ENCODE results near the gene SUGCT. TPM values are rescaled to one million over a fixed set of nuclear protein-coding genes. Genes with fewer than 3 reads are reported as not detected.
"Not testable (repeated sequence)": the region's sequence is repeated elsewhere in the genome, so short reads cannot be mapped to it uniquely, and the experiment has no call there.

The SUGCT gene
- polyA plus RNA-seq, 1 of the 3 experiments (the other 2 are of a cell fraction): 53.7 TPM

DNA sequence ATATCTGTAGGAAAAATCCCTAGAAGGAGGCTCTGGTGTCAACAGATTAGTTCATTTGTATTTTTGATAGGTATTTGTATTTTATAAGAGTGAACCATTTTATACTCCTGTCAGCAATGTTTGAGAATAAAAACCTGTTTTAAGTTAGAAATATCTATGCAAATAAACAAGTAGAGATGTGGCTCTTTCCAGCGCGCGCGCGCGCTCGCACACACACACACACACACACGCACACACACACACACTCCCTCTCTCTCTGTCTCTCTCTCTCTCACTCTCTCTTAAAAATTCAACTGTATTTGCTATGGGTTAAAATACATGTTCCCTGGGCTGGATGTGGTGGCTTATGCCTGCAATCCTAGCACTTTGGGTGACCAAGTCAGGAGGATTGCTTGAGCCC, 113.9 kb downstream of the SUGCT start:
- WGBS (ENCODE audit: low lambda C conversion rate): 75% methylated on average over 8 of the region's 8 CpGs
- Histone ChIP-seq H3F3A (replicated peaks; ENCODE audit: insufficient read depth) (peaks cover 2% of the 10 kb centered on the region), H3K27ac (ENCODE audit: low read depth in 2 of 2, low read length in 1 of 2) (no peak overlapping the region), H3K36me3 (replicated peaks in 1 of 2; ENCODE audit: control insufficient read depth in 1 of 2, insufficient read depth in 2 of 2, low read length in 1 of 2) (no peaks in the 10 kb centered on the region), H3K4me2 (no peak overlapping the region), H2AFZ (ENCODE audit: low read depth) (no peak overlapping the region), H3K9ac (no peak overlapping the region), H3K4me1 (ENCODE audit: control insufficient read depth in 1 of 2, insufficient read depth in 2 of 2, low read depth in 1 of 2, low read length in 1 of 2) (no peaks in the 10 kb centered on the region), H3K9me3 (no peaks in the 10 kb centered on the region), H3K9me2 (no peaks in the 10 kb centered on the region), H3K4me3 (ENCODE audit: low read depth in 2 of 2, low read length in 1 of 2) (no peak overlapping the region), H3K79me2 (ENCODE audit: insufficient read depth) (no peaks in the 10 kb centered on the region), H4K20me1 (ENCODE audit: insufficient read depth) (no peaks in the 10 kb centered on the region), H3K27me3 (ENCODE audit: insufficient read depth) (no peaks in the 10 kb centered on the region)
- TF ChIP-seq MEF2A (IDR thresholded peaks at IDR 0.05; ENCODE audit: borderline replicate concordance, low read depth): no peak
- no peak for TF ChIP-seq FOXM1 (IDR thresholded peaks at IDR 0.05; ENCODE audit: low read depth)
- TF ChIP-seq, protein P1, sequence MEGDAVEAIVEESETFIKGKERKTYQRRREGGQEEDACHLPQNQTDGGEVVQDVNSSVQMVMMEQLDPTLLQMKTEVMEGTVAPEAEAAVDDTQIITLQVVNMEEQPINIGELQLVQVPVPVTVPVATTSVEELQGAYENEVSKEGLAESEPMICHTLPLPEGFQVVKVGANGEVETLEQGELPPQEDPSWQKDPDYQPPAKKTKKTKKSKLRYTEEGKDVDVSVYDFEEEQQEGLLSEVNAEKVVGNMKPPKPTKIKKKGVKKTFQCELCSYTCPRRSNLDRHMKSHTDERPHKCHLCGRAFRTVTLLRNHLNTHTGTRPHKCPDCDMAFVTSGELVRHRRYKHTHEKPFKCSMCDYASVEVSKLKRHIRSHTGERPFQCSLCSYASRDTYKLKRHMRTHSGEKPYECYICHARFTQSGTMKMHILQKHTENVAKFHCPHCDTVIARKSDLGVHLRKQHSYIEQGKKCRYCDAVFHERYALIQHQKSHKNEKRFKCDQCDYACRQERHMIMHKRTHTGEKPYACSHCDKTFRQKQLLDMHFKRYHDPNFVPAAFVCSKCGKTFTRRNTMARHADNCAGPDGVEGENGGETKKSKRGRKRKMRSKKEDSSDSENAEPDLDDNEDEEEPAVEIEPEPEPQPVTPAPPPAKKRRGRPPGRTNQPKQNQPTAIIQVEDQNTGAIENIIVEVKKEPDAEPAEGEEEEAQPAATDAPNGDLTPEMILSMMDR (IDR thresholded peaks at IDR 0.05): no peak
- TF ChIP-seq, protein P2, sequence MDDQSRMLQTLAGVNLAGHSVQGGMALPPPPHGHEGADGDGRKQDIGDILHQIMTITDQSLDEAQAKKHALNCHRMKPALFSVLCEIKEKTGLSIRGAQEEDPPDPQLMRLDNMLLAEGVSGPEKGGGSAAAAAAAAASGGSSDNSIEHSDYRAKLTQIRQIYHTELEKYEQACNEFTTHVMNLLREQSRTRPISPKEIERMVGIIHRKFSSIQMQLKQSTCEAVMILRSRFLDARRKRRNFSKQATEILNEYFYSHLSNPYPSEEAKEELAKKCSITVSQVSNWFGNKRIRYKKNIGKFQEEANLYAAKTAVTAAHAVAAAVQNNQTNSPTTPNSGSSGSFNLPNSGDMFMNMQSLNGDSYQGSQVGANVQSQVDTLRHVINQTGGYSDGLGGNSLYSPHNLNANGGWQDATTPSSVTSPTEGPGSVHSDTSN (IDR thresholded peaks at IDR 0.05): no peak
- TF ChIP-seq CHD2 (IDR thresholded peaks at IDR 0.05; ENCODE audit: low read length, partially characterized antibody): no peak
- TF ChIP-seq TCF12 (IDR thresholded peaks at IDR 0.05): no peak
- TF ChIP-seq, protein P3, sequence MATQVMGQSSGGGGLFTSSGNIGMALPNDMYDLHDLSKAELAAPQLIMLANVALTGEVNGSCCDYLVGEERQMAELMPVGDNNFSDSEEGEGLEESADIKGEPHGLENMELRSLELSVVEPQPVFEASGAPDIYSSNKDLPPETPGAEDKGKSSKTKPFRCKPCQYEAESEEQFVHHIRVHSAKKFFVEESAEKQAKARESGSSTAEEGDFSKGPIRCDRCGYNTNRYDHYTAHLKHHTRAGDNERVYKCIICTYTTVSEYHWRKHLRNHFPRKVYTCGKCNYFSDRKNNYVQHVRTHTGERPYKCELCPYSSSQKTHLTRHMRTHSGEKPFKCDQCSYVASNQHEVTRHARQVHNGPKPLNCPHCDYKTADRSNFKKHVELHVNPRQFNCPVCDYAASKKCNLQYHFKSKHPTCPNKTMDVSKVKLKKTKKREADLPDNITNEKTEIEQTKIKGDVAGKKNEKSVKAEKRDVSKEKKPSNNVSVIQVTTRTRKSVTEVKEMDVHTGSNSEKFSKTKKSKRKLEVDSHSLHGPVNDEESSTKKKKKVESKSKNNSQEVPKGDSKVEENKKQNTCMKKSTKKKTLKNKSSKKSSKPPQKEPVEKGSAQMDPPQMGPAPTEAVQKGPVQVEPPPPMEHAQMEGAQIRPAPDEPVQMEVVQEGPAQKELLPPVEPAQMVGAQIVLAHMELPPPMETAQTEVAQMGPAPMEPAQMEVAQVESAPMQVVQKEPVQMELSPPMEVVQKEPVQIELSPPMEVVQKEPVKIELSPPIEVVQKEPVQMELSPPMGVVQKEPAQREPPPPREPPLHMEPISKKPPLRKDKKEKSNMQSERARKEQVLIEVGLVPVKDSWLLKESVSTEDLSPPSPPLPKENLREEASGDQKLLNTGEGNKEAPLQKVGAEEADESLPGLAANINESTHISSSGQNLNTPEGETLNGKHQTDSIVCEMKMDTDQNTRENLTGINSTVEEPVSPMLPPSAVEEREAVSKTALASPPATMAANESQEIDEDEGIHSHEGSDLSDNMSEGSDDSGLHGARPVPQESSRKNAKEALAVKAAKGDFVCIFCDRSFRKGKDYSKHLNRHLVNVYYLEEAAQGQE (IDR thresholded peaks at IDR 0.05; ENCODE audit: low read depth, low read length): no peak
- no peak for TF ChIP-seq ELF1 (IDR thresholded peaks at IDR 0.05)
- TF ChIP-seq NRF1 (IDR thresholded peaks at IDR 0.05; ENCODE audit: low read depth, low read length): no peak
- ChIA-PET CTCF (no interaction called here), POLR2A (no interaction called here)
- DNase-seq: no peak

- 89% methylated on average over 11 of the region's 11 CpGs for WGBS (ENCODE audit: low lambda C conversion rate)
- H3K36me3 ChIP-seq (replicated peaks in 1 of 2; ENCODE audit: control insufficient read depth in 1 of 2, insufficient read depth in 2 of 2, low read length in 1 of 2); H3K4me3 ChIP-seq (ENCODE audit: low read depth in 2 of 2, low read length in 1 of 2); H3K9me2 ChIP-seq; H3K4me2 ChIP-seq; DNase-seq; H3K4me1 ChIP-seq (ENCODE audit: control insufficient read depth in 1 of 2, insufficient read depth in 2 of 2, low read depth in 1 of 2, low read length in 1 of 2); H3K27ac ChIP-seq (ENCODE audit: low read depth in 2 of 2, low read length in 1 of 2); H3F3A ChIP-seq (replicated peaks; ENCODE audit: insufficient read depth); H4K20me1 ChIP-seq (ENCODE audit: insufficient read depth); H3K79me2 ChIP-seq (ENCODE audit: insufficient read depth); H3K9me3 ChIP-seq; H3K9ac ChIP-seq; POLR2A ChIA-PET; H3K27me3 ChIP-seq (ENCODE audit: insufficient read depth); H2AFZ ChIP-seq (ENCODE audit: low read depth): not testable (repeated sequence)
- CTCF ChIA-PET: interaction anchor here (0.6 to 1.6 kb wide), 3 partner anchors 10 to 21 kb away, joined by 3 to 4 read pairs (median 3); no protein-coding TSS in a partner anchor
Measured at GRCh38 chr7:40253444-40253843, 118.6 kb downstream of the SUGCT start.

Measured in SK-N-SH (cell line).